K562 (cell line): Measurements from ENCODE around the gene SLC7A4. TPM values are rescaled to one million over a fixed set of nuclear protein-coding genes. Genes with fewer than 3 reads are reported as not detected.
A peak's percentile ranks its signal among the peaks of the same experiment; 100 is the strongest.

Experiments used
- ATAC-seq: fragments of 200-7000 bp; cut with Tn5 transposase; 3 replicates; pipeline ENCODE4 v1.9.1; 2020; ENCODE audit warnings: moderate library complexity
- BruUV-seq: library from RNA; stranded (reverse); fragments of 400-500 nt; replicated peaks from 2 replicates; lab custom pipeline; 2021; lab: Mats Ljungman, UMichigan
- CTCF ChIA-PET: fragments of 300-600 bp; formaldehyde crosslinking; extraction: SDS; loops from one replicate; lab custom pipeline; 2021; ENCODE audit warnings: low intra/inter-chr PET ratio; lab: Yijun Ruan, JAX
- POLR2A ChIA-PET: fragments of 300-600, 350-650 bp; sonication (Branson Sonifier 250); formaldehyde crosslinking; extraction: SDS; loops from one replicate; lab custom pipeline; 2021; ENCODE audit warnings: antibody characterized with exemption, inconsistent platforms; lab: Yijun Ruan, JAX
- DNase-seq, 4 experiments: peaks; one replicate each; pipeline versions ENCODE4 v3.0.0 to v3.0.0-alpha.2; 2011 to 2018; ENCODE audit warnings: low spot score in 3 of 4, mixed read lengths in 3 of 4; ENCODE audit errors: extremely low read depth in 1 of 4
- FAIRE-seq: peaks from 2 replicates; lab custom pipeline; 2011; peaks lifted over from hg19 to GRCh38; lab: Jason Lieb, UNC
- H2AFZ ChIP-seq: 2 replicates; pipeline ENCODE4 v1.6.0; 2011; ENCODE audit warnings: low read depth, low read length, control low read depth, inconsistent platforms
- H3K27ac ChIP-seq: fragments of 200-600 bp; 3 replicates; pipeline ENCODE4 v1.8.0; 2011; ENCODE audit warnings: low read depth, mild to moderate bottlenecking, control low read depth, inconsistent platforms, low read length, moderate library complexity, mixed read lengths; ENCODE audit errors: extremely low read depth
- H3K27me3 ChIP-seq, 2 experiments: fragments of 300-600 bp in 1 of 2; 2 replicates in 1 of 2; 3 replicates in 1 of 2; pipeline versions ENCODE4 v1.6.0 to v1.8.0; 2011; ENCODE audit warnings: inconsistent platforms in 2 of 2, low read length in 2 of 2, mild to moderate bottlenecking in 1 of 2, mixed read lengths in 1 of 2, moderate library complexity in 1 of 2; ENCODE audit not compliant: control insufficient read depth in 2 of 2, insufficient read depth in 2 of 2
- H3K36me3 ChIP-seq: fragments of 300-600 bp; 3 replicates; pipeline ENCODE4 v1.8.0; 2011; ENCODE audit warnings: mild to moderate bottlenecking, low read length, inconsistent platforms; ENCODE audit not compliant: control insufficient read depth, insufficient read depth
- H3K4me1 ChIP-seq, 2 experiments: fragments of 200-600 bp in 1 of 2; replicated peaks in 1 of 2; 2 replicates in 1 of 2; 3 replicates in 1 of 2; pipeline versions ENCODE4 v1.5.1 to v1.8.0; 2011; ENCODE audit warnings: inconsistent platforms in 2 of 2, low read length in 2 of 2, mild to moderate bottlenecking in 1 of 2, mixed read lengths in 1 of 2, moderate library complexity in 1 of 2; ENCODE audit not compliant: control insufficient read depth in 2 of 2, insufficient read depth in 2 of 2
- H3K4me2 ChIP-seq: 2 replicates; pipeline ENCODE4 v1.6.1; 2011; ENCODE audit warnings: low read length, control low read depth, inconsistent platforms, mixed read lengths; ENCODE audit not compliant: insufficient read depth
- H3K4me3 ChIP-seq: fragments of 200-600 bp; sonication (generic), shearing (Covaris generic); 2 replicates; pipeline ENCODE4 v1.5.1; 2016; ENCODE audit warnings: control low read depth, inconsistent platforms
- H3K79me2 ChIP-seq: fragments of 200-600 bp; 3 replicates; pipeline ENCODE4 v1.8.0; 2011; ENCODE audit warnings: low read length, inconsistent platforms; ENCODE audit not compliant: control insufficient read depth, insufficient read depth
- H3K9ac ChIP-seq, 2 experiments: 2 replicates each; pipeline versions ENCODE4 v1.6.0 to v1.6.1; 2011; ENCODE audit warnings: low read depth in 2 of 2, low read length in 2 of 2, control low read depth in 1 of 2, inconsistent platforms in 1 of 2, mild to moderate bottlenecking in 1 of 2, mixed read lengths in 1 of 2; ENCODE audit not compliant: insufficient read depth in 1 of 2
- H3K9me1 ChIP-seq: one replicate; pipeline ENCODE4 v1.6.0; 2011; ENCODE audit warnings: inconsistent platforms, mild to moderate bottlenecking, low read length, moderate library complexity; ENCODE audit not compliant: control insufficient read depth, insufficient read depth
- H3K9me3 ChIP-seq: replicated peaks from 2 replicates; pipeline ENCODE4 v1.5.1; 2011; ENCODE audit warnings: low read depth, low read length, inconsistent platforms; ENCODE audit not compliant: control insufficient read depth, insufficient read depth
- H4K20me1 ChIP-seq: replicated peaks from 2 replicates; pipeline ENCODE4 v1.6.1; 2011; ENCODE audit warnings: low read length, inconsistent platforms, mixed read lengths; ENCODE audit not compliant: control insufficient read depth, insufficient read depth
- HBP1 ChIP-seq: fragments of 450-650 bp; formaldehyde crosslinking; IDR thresholded peaks from 2 replicates; pipeline ENCODE4 v1.4.0; 2022; ENCODE audit warnings: missing genetic modification characterization
- KDM2B ChIP-seq: fragments of 250-450 bp; sonication (Bioruptor Pico); IDR thresholded peaks from 2 replicates; pipeline ENCODE4 v1.8.0; 2021; ENCODE audit warnings: mild to moderate bottlenecking, moderate library complexity
- POLR2AphosphoS2 ChIP-seq: IDR thresholded peaks from 2 replicates; pipeline ENCODE4 v1.6.1; 2012; ENCODE audit warnings: low read length, improper control_type of control experiment
- RERE ChIP-seq: sonication (generic); formaldehyde crosslinking; IDR thresholded peaks from 2 replicates; pipeline ENCODE4 v1.8.0; 2023; ENCODE audit warnings: missing genetic modification reagents, mild to moderate bottlenecking, borderline replicate concordance
- RFX5 ChIP-seq: IDR thresholded peaks from 2 replicates; pipeline ENCODE4 v1.6.1; 2011; ENCODE audit warnings: low read depth, mild to moderate bottlenecking, improper control_type of control experiment, low read length
- SIX5 ChIP-seq, 2 experiments: IDR thresholded peaks; 2 replicates each; pipeline ENCODE4 v1.6.1; 2011; ENCODE audit warnings: low read length in 2 of 2, borderline replicate concordance in 1 of 2, low read depth in 1 of 2, mild to moderate bottlenecking in 1 of 2, moderate library complexity in 1 of 2; ENCODE audit not compliant: insufficient read depth in 1 of 2
- SNRNP70 ChIP-seq: fragments of 200-400 bp; formaldehyde crosslinking; optimal IDR thresholded peaks from 2 replicates; pipeline ENCODE3; 2017; ENCODE audit warnings: low read depth, low read length
- SRSF1 ChIP-seq: fragments of 200-400 bp; formaldehyde crosslinking; IDR thresholded peaks from 2 replicates; pipeline ENCODE4 v1.6.1; 2017; ENCODE audit warnings: mild to moderate bottlenecking, low read depth, low read length, moderate library complexity
- THAP7 ChIP-seq: fragments of 250-450 bp; sonication (Bioruptor Pico); IDR thresholded peaks from 2 replicates; pipeline ENCODE4 v1.5.0; 2021
- ZNF830 ChIP-seq: fragments of 250-450 bp; sonication (Bioruptor Pico); IDR thresholded peaks from 2 replicates; pipeline ENCODE4 v1.5.0; 2021; ENCODE audit warnings: mild to moderate bottlenecking
- WGBS: fragments of 100-300 bp; shearing (Covaris generic); methylation state at CpG from one replicate; pipeline ENCODE4 v1.1.6; 2016; ENCODE audit warnings: low coverage, mixed read lengths; ENCODE audit not compliant: insufficient coverage; ENCODE audit errors: missing lambda C conversion rate; 5-methylcytosine and 5-hydroxymethylcytosine counted together
- in situ Hi-C: fragments of 300-500 bp; cut with MboI; formaldehyde crosslinking; loops from 4 replicates; pipeline ENCODE4 v1.15.0; 2018; ENCODE audit warnings: inconsistent platforms, mixed read lengths
- intact Hi-C: fragments of 100-400 bp; cut with micrococcal nuclease; formaldehyde crosslinking; loops from 2 replicates; pipeline ENCODE4 v1.14.2; 2022
- polyA plus RNA-seq, 8 experiments: library from polyadenylated mRNA; depleted of rRNA in 4 of 8; stranded (reverse) in 5 of 8; unstranded in 3 of 8; fragments of >200 nt; fragmentation: Nextera tagmentation in 2 of 8; fragmentation: Illumina TruSeq in 1 of 8; extraction: Ambion mirVana in 2 of 8; extraction: Trizol in 1 of 8; gene quantifications; 2 replicates each; pipeline versions ENCODE4 v1.2.1 to v1.2.3, GENCODE V29; 2011 to 2014; ENCODE audit warnings: inconsistent platforms in 1 of 8, missing spikeins in 1 of 8
- total RNA-seq, 7 experiments: library from RNA; depleted of rRNA in 6 of 7; stranded (reverse); fragments of >200 nt in 6 of 7; fragmentation: Illumina TruSeq in 2 of 7; extraction: Trizol in 2 of 7; gene quantifications; 2 replicates each; pipeline versions ENCODE4 v1.2.1 to v1.2.3, GENCODE V29; 2011 to 2021; ENCODE audit warnings: low replicate concordance in 1 of 7

SLC7A4 gene
- total and polyA plus RNA-seq, 9 of the 15 experiments (the other 6 are each of a cell fraction or from before 2014, with no cell fraction given) = not detected

GRCh38 chr22:20995329-20996030 lies 36.9 kb downstream of the SLC7A4 start:
- POLR2A ChIA-PET = interaction anchor here (0.7 to 17.9 kb wide), 6 partner anchors 9 to 1894 kb away, joined by 3 to 451 read pairs (median 6); partner anchors contain the start of genes AIFM3, LZTR1, P2RX6 and SLC7A4
- peaks cover 100% of the 10 kb centered on the region for H3K36me3 ChIP-seq
- BruUV-seq = no TSS peak
- intact Hi-C loops = no loop called here
- peaks cover 3% of the 10 kb centered on the region for H3K9me1 ChIP-seq
- no peak overlapping the region for H3K4me3 ChIP-seq
- no peaks in the 10 kb centered on the region for H3K27me3 ChIP-seq
- H3K9ac ChIP-seq = peak overlapping the region in 1 of 2 experiments; percentile 50; a peak in 1 of 4 replicates
- H3K9me3 ChIP-seq = no peaks in the 10 kb centered on the region
- no peak overlapping the region for H3K27ac ChIP-seq
- no peak for ATAC-seq
- peaks cover 38% of the 10 kb centered on the region; the same call in 1 of the 2 replicates for H4K20me1 ChIP-seq
- peaks cover 15% of the 10 kb centered on the region for H3K79me2 ChIP-seq
- H3K4me1 ChIP-seq = peaks cover 6 to 86% of the 10 kb centered on the region in 2 experiments
- no peak for FAIRE-seq
- H3K4me2 ChIP-seq = no peak overlapping the region
- TF ChIP-seq SRSF1 (no peak), THAP7 (CRISPR knock-in tag) (no peak), RERE (CRISPR knock-in tag) (no peak), POLR2AphosphoS2 (0 out of 2 replicates have a peak, but pooled peaks have one; percentile 21), HBP1 (no peak), RFX5 (no peak), ZNF830 (CRISPR knock-in tag) (no peak), KDM2B (CRISPR knock-in tag) (peak; percentile 59; the same call in 1 of the 2 replicates), SNRNP70 (no peak), SIX5 (IDR thresholded peaks at IDR 0.05; ENCODE audit: borderline replicate concordance in 1 of 2, insufficient read depth in 1 of 2, low read depth in 1 of 2, low read length in 2 of 2) (0 out of 4 replicates have a peak, but pooled peaks of 1 of the 2 experiments have one; percentile 11)
- TF ChIP-seq, all 486 proteins: peak for 3
- 92% methylated on average over 23 of the region's 23 CpGs for WGBS
- H2AFZ ChIP-seq = no peak overlapping the region
- CTCF ChIA-PET = no interaction called here
- in situ Hi-C loops = no loop called here
- no peak for DNase-seq
